Stimulated activated naive CD8-positive, alpha-beta T cell treated with anti-CD3 and anti-CD28 coated beads, Interleukin-15, amount 100 ng/mL, for 72 hours (primary cell): Measurements from ENCODE around the gene GLMP.
A peak's percentile ranks its signal among the peaks of the same experiment; 100 is the strongest.

Experiments used
- ATAC-seq: fragments of 150-1000 bp; cut with Tn5 transposase; 2 replicates; pipeline ENCODE4 v1.10.0; 2021; ENCODE audit warnings: mild to moderate bottlenecking, moderate library complexity
- DNase-seq, 2 donors: peaks; one replicate each; pipeline ENCODE4 v3.0.0; 2021 to 2022
- H3K27ac Mint-ChIP-seq, 2 donors: one replicate each; pipeline ENCODE4 v1.8.0; 2022; ENCODE audit warnings: mild to moderate bottlenecking in 2 of 2, mixed read lengths in 2 of 2, moderate library complexity in 2 of 2
- H3K27me3 Mint-ChIP-seq: one replicate; pipeline ENCODE4 v1.8.0; 2022; ENCODE audit warnings: mixed read lengths
- H3K4me1 Mint-ChIP-seq: one replicate; pipeline ENCODE4 v1.8.0; 2022; ENCODE audit warnings: mild to moderate bottlenecking, mixed read lengths
- H3K4me3 Mint-ChIP-seq, 2 donors: one replicate each; pipeline ENCODE4 v1.8.0; 2022; ENCODE audit warnings: mild to moderate bottlenecking in 2 of 2, mixed read lengths in 2 of 2, moderate library complexity in 1 of 2
- H3K9me3 Mint-ChIP-seq, 2 donors: one replicate each; pipeline ENCODE4 v1.8.0; 2022; ENCODE audit warnings: mixed read lengths in 2 of 2

GLMP gene

DNA sequence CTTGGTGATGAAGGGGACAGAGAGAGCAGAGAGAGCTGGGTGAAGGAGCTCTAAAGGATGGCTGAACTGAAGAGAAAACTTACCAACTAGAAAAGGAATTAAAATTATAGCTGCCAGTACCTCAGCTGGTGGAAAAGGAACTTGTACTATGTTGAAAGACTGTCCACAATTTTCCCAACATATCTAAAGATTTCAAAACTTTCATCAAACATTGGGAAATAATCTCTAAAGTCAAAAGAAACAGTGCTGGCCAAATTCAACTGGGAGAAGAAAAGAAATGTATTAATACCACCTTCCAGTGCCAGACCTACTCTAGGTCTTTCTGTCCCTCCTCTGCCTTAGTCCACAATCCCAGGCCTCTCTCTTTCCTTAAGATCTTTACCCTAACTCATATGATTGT, 18.9 kb downstream of the GLMP start:
- no peaks in the 10 kb centered on the region for H3K9me3 Mint-ChIP-seq
- no peaks in the 10 kb centered on the region for H3K27me3 Mint-ChIP-seq
- no peak for DNase-seq
- H3K4me1 Mint-ChIP-seq = peaks cover 26% of the 10 kb centered on the region
- H3K27ac Mint-ChIP-seq = no peak overlapping the region
- no peak for ATAC-seq
- H3K4me3 Mint-ChIP-seq = no peak overlapping the region

DNA sequence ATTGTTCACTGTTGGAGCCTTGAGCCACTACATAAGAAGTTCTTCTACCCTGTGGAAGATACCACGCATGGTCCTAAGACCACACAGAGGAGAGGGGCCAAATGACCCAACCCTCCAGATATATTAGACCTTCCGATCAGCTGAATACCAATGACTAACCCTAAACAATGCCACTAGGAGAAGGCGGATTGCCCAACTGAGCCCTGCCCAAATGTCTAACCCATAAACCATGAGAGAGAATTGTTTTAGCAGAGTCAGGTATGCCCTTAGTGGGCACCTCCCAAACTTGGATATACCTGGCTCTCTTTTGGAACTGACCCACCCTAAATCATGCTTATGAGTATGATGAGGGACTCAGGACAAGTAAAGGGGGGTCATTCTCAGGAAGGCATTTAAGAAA, 25.2 kb downstream of the GLMP start:
- H3K4me3 Mint-ChIP-seq = no peak overlapping the region
- H3K27ac Mint-ChIP-seq = peak overlapping the region in 1 of 2 donors; percentile 49
- no peaks in the 10 kb centered on the region for H3K9me3 Mint-ChIP-seq
- no peaks in the 10 kb centered on the region for H3K27me3 Mint-ChIP-seq
- DNase-seq (no peak), ATAC-seq (no peak)
- no peaks in the 10 kb centered on the region for H3K4me1 Mint-ChIP-seq

GRCh38 chr1:156268336-156268735, 27.1 kb downstream of the GLMP start:
- Mint-ChIP-seq H3K4me3 (no peak overlapping the region), H3K4me1 (no peaks in the 10 kb centered on the region), H3K27ac (no peak overlapping the region), H3K27me3 (no peaks in the 10 kb centered on the region), H3K9me3 (no peaks in the 10 kb centered on the region)
- DNase-seq (no peak), ATAC-seq (no peak)

- Mint-ChIP-seq H3K27ac (no peak overlapping the region), H3K4me1 (no peaks in the 10 kb centered on the region), H3K4me3 (no peak overlapping the region), H3K27me3 (no peaks in the 10 kb centered on the region), H3K9me3 (no peaks in the 10 kb centered on the region)
- ATAC-seq = no peak
- DNase-seq = no peak
Observed at GRCh38 chr1:156266051-156266450, 29.4 kb downstream of the GLMP start.

GRCh38 chr1:156263288-156263655, 32.2 kb downstream of the GLMP start:
- no peaks in the 10 kb centered on the region for H3K27me3 Mint-ChIP-seq
- H3K4me3 Mint-ChIP-seq = no peak overlapping the region
- ATAC-seq = no peak
- no peaks in the 10 kb centered on the region for H3K9me3 Mint-ChIP-seq
- peaks cover 5% of the 10 kb centered on the region for H3K4me1 Mint-ChIP-seq
- DNase-seq = no peak
- H3K27ac Mint-ChIP-seq = peak overlapping the region in 1 of 2 donors; percentile 57

DNA sequence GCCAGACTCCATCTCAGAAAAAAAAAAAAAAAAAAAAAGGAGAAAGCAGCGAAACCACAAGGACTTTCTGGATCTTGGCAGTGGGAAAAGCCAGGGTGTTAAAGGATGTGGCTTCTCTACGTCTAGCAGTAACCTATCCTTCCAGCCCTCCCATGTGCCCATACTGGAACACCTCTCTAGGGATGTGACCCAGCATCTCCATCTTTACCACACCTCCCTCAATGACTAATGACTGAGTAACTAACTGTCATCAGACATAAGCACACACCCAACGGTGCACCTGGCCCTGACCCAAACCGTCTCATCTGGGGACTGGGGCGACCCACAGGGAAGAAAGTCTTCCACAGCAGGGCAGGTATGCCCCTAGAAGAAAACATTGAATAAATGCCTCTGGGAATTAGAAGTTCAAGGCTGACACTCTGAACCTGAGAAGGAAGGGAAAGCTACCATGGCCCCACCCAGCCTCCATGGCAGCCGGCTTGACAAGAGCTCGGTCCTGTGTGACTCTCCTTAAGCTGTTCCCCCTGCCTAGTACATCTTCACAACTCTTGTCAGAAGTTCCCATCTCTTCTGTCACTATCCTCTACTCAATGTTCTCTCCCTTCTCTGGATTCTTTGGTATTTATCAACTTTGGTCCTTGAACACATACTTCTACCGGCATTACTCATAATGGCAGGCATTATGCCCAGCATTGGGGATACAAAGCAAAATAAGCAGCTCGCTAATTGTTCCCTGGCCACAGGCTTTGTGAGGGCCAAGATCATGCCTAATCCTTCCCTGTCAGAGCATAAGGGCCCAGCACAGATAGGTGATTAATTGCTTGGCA, 32.8 kb downstream of the GLMP start:
- ATAC-seq = peak; percentile 57
- peaks cover 5% of the 10 kb centered on the region for H3K4me1 Mint-ChIP-seq
- DNase-seq = no peak
- H3K9me3 Mint-ChIP-seq = no peaks in the 10 kb centered on the region
- peak overlapping the region; percentile 40 to 57 for H3K27ac Mint-ChIP-seq
- H3K4me3 Mint-ChIP-seq = no peak overlapping the region
- no peaks in the 10 kb centered on the region for H3K27me3 Mint-ChIP-seq

- DNase-seq = no peak
- no peaks in the 10 kb centered on the region for H3K27me3 Mint-ChIP-seq
- H3K4me1 Mint-ChIP-seq = peaks cover 5% of the 10 kb centered on the region
- no peak overlapping the region for H3K4me3 Mint-ChIP-seq
- H3K9me3 Mint-ChIP-seq = no peaks in the 10 kb centered on the region
- H3K27ac Mint-ChIP-seq = peak overlapping the region in 1 of 2 donors; percentile 78
- ATAC-seq = no peak
Observed at GRCh38 chr1:156260896-156261295, 34.6 kb downstream of the GLMP start.

DNA sequence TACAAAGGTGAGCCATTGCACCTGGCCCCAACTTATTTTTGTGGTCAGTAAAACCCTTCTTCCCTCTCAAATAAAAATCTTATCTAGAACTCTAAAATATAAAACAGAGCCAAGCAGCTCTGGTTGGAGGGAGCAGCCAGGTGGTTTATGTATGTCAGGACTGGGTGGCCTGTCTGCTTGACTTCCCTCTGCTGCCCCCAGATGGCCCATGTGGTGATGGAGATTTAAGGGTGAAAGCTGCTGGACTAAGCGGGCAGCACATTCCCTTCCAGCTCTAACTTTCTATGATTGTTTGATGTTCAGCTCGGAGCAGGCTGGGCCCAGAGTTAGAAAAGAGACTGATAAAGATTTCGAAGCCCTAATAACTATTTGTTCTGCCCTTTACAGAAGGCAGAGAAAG, 35.7 kb downstream of the GLMP start:
- Mint-ChIP-seq H3K4me1 (peaks cover 5% of the 10 kb centered on the region), H3K27me3 (no peaks in the 10 kb centered on the region), H3K27ac (peak overlapping the region in 1 of 2 donors; percentile 44), H3K9me3 (no peaks in the 10 kb centered on the region), H3K4me3 (no peak overlapping the region)
- ATAC-seq = no peak
- no peak for DNase-seq

- Mint-ChIP-seq H3K9me3 (no peaks in the 10 kb centered on the region), H3K4me1 (peaks cover 5% of the 10 kb centered on the region), H3K4me3 (no peak overlapping the region), H3K27ac (no peak overlapping the region), H3K27me3 (no peaks in the 10 kb centered on the region)
- DNase-seq (no peak), ATAC-seq (no peak)
Observed at GRCh38 chr1:156258859-156259258, 36.6 kb downstream of the GLMP start.

GRCh38 chr1:156257711-156258110, 37.8 kb downstream of the GLMP start:
- Mint-ChIP-seq H3K27me3 (no peaks in the 10 kb centered on the region), H3K9me3 (no peaks in the 10 kb centered on the region), H3K4me1 (peaks cover 5% of the 10 kb centered on the region), H3K4me3 (no peak overlapping the region), H3K27ac (peak overlapping the region in 1 of 2 donors; percentile 87)
- no peak for DNase-seq
- no peak for ATAC-seq

- Mint-ChIP-seq H3K4me1 (peaks cover 10% of the 10 kb centered on the region), H3K4me3 (no peak overlapping the region), H3K27me3 (no peaks in the 10 kb centered on the region), H3K27ac (peak overlapping the region in 1 of 2 donors; percentile 69), H3K9me3 (no peaks in the 10 kb centered on the region)
- DNase-seq (no peak), ATAC-seq (no peak)
Observed at GRCh38 chr1:156253634-156254033, 41.8 kb downstream of the GLMP start.

- Mint-ChIP-seq H3K9me3 (no peaks in the 10 kb centered on the region), H3K27me3 (no peaks in the 10 kb centered on the region), H3K4me3 (no peak overlapping the region), H3K27ac (peak overlapping the region in 1 of 2 donors; percentile 74), H3K4me1 (peaks cover 22% of the 10 kb centered on the region)
- DNase-seq = no peak
- ATAC-seq = no peak
Observed at GRCh38 chr1:156251527-156251926, 44.0 kb downstream of the GLMP start.

DNA sequence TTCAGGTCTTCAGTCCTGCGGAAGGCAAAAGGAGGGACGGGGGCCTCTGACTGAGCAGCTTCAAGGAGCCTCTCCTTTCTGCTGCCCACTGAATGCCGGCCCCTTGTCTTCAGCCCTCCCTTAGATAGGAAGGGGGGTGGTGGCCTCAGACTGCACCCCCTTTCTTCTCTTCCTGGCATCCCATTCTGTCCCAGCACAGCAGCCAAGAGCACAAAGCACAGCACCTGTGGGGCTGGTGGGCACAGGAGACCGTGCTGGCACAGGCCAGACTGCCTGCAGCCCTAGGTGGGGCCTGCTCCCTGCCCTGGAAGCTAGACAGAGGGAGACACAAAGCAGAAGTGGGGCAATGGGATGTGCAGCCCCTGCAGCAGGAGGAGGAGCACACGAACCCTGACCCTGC, 45.9 kb downstream of the GLMP start:
- Mint-ChIP-seq H3K9me3 (no peaks in the 10 kb centered on the region), H3K27ac (peak overlapping the region in 1 of 2 donors; percentile 69), H3K4me1 (peaks cover 41% of the 10 kb centered on the region), H3K27me3 (no peaks in the 10 kb centered on the region), H3K4me3 (no peak overlapping the region)
- no peak for ATAC-seq
- DNase-seq = no peak

GRCh38 chr1:156248323-156248683, 47.2 kb downstream of the GLMP start:
- H3K27ac Mint-ChIP-seq = peak overlapping the region in 1 of 2 donors; percentile 78
- ATAC-seq = no peak

DNA sequence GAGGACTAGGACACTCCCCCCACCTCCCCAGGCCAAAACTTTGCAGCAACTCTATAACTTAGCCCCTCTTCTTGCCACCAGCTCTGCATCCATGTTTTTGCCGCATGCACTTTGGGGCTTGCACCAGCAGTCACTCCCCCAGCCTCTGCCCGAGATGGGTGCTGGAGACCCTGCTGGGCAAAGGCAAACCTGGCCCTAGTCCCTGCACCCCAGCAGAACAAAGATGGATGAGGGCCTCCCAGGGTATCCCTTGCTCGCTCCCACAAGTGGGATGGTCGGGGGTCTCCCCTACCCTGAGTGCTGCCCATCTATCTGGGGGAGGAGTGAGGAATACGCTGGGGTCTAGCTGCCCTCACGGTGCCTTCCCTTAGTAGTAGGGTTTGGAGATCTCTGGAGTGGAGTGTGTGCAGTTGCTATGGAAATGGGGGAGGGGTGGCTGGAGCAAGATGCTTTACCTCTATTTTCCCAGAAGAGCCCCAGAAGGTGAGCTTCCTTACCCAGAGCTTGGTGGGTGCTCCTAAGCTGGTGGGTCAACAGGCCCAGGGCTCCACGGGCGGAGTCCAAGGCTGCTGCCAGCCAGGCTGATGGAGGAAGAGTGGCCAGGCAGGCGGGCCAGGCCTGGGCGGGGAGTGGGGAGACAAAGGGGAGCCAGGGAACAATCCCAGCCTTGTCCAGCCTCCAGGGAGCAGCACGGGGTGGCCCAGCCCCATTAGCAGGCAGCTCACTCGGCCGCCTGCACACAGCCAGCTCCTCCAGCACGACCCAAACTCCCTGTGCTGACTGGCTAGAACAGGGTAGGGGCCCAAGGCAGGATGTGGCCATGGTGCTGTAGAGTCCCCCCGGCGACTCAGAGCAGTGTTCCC, 47.8 kb downstream of the GLMP start, which contains the start of gene PAQR6:
PAQR6 (minus strand) TSS at position 597 of the 863 bp plus-strand sequence. CDS start 1,325 bp downstream, outside the sequence.
- H3K4me3 Mint-ChIP-seq = no peak within 1 kb of the TSS
- H3K27me3 Mint-ChIP-seq = no peaks in the 10 kb centered on the region
- ATAC-seq = no peak
- peak within 1 kb of the TSS in 1 of 2 donors; percentile 78 for H3K27ac Mint-ChIP-seq
- no peaks in the 10 kb centered on the region for H3K9me3 Mint-ChIP-seq
- peaks cover 55% of the 10 kb centered on the region for H3K4me1 Mint-ChIP-seq
- no peak for DNase-seq

More at GRCh38 chr1:156248323-156248683, 47.2 kb downstream of the GLMP start:
- DNase-seq = no peak
- H3K4me3 Mint-ChIP-seq = no peak overlapping the region
- H3K9me3 Mint-ChIP-seq = no peaks in the 10 kb centered on the region
- no peaks in the 10 kb centered on the region for H3K27me3 Mint-ChIP-seq
- H3K4me1 Mint-ChIP-seq = peaks cover 52% of the 10 kb centered on the region
